ENCODE results near the gene STRN. TPM values are rescaled to one million over a fixed set of nuclear protein-coding genes. Genes with fewer than 3 reads are reported as not detected.
"Not testable (repeated sequence)": the region's sequence is repeated elsewhere in the genome, so short reads cannot be mapped to it uniquely, and the experiment has no call there.

Gene STRN
- total RNA-seq (34.8 TPM), polyA plus RNA-seq (10 to 100 TPM; 12.3 to 16.4 (median 12.3) TPM)

- H3K9me3 Mint-ChIP-seq: peaks cover 0 to 2% (median 0%) of the 10 kb centered on the region in 7 donors
- peak within 1 kb of the TSS; percentile 99 for H3K4me3 Mint-ChIP-seq
- H3K36me3 Mint-ChIP-seq: peaks cover 19% of the 10 kb centered on the region
- peaks cover 31 to 60% (median 42%) of the 10 kb centered on the region in 4 donors for H3K4me1 Mint-ChIP-seq
- H3K27me3 ChIP-seq (ENCODE audit: control insufficient read depth, insufficient read depth, low read length): no peaks in the 10 kb centered on the region
- ATAC-seq (ENCODE audit: low read depth in 2 of 2): peak; percentile 91 to 94
- peak within 1 kb of the TSS; percentile 97 to 99 (median 98) for H3K27ac Mint-ChIP-seq
- H3K4me1 ChIP-seq (ENCODE audit: control insufficient read depth, insufficient read depth, low read length, poor library complexity, severe bottlenecking): peaks cover 30% of the 10 kb centered on the region
- H3K27me3 Mint-ChIP-seq: peaks cover 11% of the 10 kb centered on the region
- H3K36me3 ChIP-seq (ENCODE audit: control insufficient read depth, insufficient read depth, low read length): peaks cover 2% of the 10 kb centered on the region
- H3K9me3 ChIP-seq (ENCODE audit: control insufficient read depth in 2 of 2, low read length in 2 of 2): no peaks in the 10 kb centered on the region
- peak within 1 kb of the TSS; percentile 94 for H3K27ac ChIP-seq (ENCODE audit: insufficient read depth, low read length, poor library complexity, severe bottlenecking)
- DNase-seq: peak; percentile 96 to 99 (median 99)
- peak within 1 kb of the TSS; percentile 85 for H3K4me3 ChIP-seq (ENCODE audit: low read depth, low read length)
Measured at GRCh38 chr2:36966370-36967235, at the start of gene STRN. TSS of gene STRN (minus strand) at chr2:36966536. CDS start at chr2:36966463, 73 bp downstream.

GRCh38 chr2:37013315-37013641, 46.9 kb upstream of the STRN start:
- H3K27ac ChIP-seq (ENCODE audit: insufficient read depth, low read length, poor library complexity, severe bottlenecking): no peak overlapping the region
- Mint-ChIP-seq H3K27me3 (peaks cover 4% of the 10 kb centered on the region), H3K4me3 (no peak overlapping the region), H3K27ac (peak overlapping the region in 1 of 3 donors; percentile 77), H3K9me3 (no peaks in the 10 kb centered on the region), H3K36me3 (peaks cover 36% of the 10 kb centered on the region), H3K4me1 (peaks cover 10 to 30% (median 18%) of the 10 kb centered on the region in 4 donors)
- no peaks in the 10 kb centered on the region for H3K9me3 ChIP-seq (ENCODE audit: control insufficient read depth in 2 of 2, low read length in 2 of 2)
- H3K27me3 ChIP-seq (ENCODE audit: control insufficient read depth, insufficient read depth, low read length): no peaks in the 10 kb centered on the region
- H3K36me3 ChIP-seq (ENCODE audit: control insufficient read depth, insufficient read depth, low read length): peaks cover 57% of the 10 kb centered on the region
- no peak for ATAC-seq (ENCODE audit: low read depth in 2 of 2)
- no peak for DNase-seq
- H3K4me3 ChIP-seq (ENCODE audit: low read depth, low read length): peak overlapping the region; percentile 61
- peaks cover 21% of the 10 kb centered on the region for H3K4me1 ChIP-seq (ENCODE audit: control insufficient read depth, insufficient read depth, low read length, poor library complexity, severe bottlenecking)

- peak overlapping the region in 2 of 4 donors; percentile 30 to 51 for H3K4me3 Mint-ChIP-seq
- H3K27me3 Mint-ChIP-seq: peaks cover 4% of the 10 kb centered on the region
- peaks cover 21% of the 10 kb centered on the region for H3K4me1 ChIP-seq (ENCODE audit: control insufficient read depth, insufficient read depth, low read length, poor library complexity, severe bottlenecking)
- no peak overlapping the region for H3K27ac ChIP-seq (ENCODE audit: insufficient read depth, low read length, poor library complexity, severe bottlenecking)
- H3K4me1 Mint-ChIP-seq: peaks cover 10 to 30% (median 18%) of the 10 kb centered on the region in 4 donors
- no peaks in the 10 kb centered on the region for H3K9me3 ChIP-seq (ENCODE audit: control insufficient read depth in 2 of 2, low read length in 2 of 2)
- no peaks in the 10 kb centered on the region for H3K9me3 Mint-ChIP-seq
- peak overlapping the region; percentile 64 to 99 (median 86) for H3K27ac Mint-ChIP-seq
- ATAC-seq (ENCODE audit: low read depth in 2 of 2) (peak; percentile 66 to 76), DNase-seq (peak in 1 of 3 donors; percentile 48)
- peak overlapping the region; percentile 45 for H3K4me3 ChIP-seq (ENCODE audit: low read depth, low read length)
- H3K27me3 ChIP-seq (ENCODE audit: control insufficient read depth, insufficient read depth, low read length): no peaks in the 10 kb centered on the region
- peaks cover 35% of the 10 kb centered on the region for H3K36me3 Mint-ChIP-seq
- peaks cover 61% of the 10 kb centered on the region for H3K36me3 ChIP-seq (ENCODE audit: control insufficient read depth, insufficient read depth, low read length)
Measured at GRCh38 chr2:37011130-37011529, 44.8 kb upstream of the STRN start.

- H3K4me1 Mint-ChIP-seq: peaks cover 0 to 14% (median 8%) of the 10 kb centered on the region in 4 donors
- peak overlapping the region in 2 of 4 donors; percentile 7 to 26 for H3K4me3 Mint-ChIP-seq
- no peaks in the 10 kb centered on the region for H3K9me3 Mint-ChIP-seq
- H3K27ac Mint-ChIP-seq: peak overlapping the region; percentile 52 to 72 (median 71)
- H3K9me3 ChIP-seq (ENCODE audit: control insufficient read depth in 2 of 2, low read length in 2 of 2): no peaks in the 10 kb centered on the region
- peak overlapping the region; percentile 43 for H3K27ac ChIP-seq (ENCODE audit: insufficient read depth, low read length, poor library complexity, severe bottlenecking)
- H3K27me3 Mint-ChIP-seq: no peaks in the 10 kb centered on the region
- H3K4me1 ChIP-seq (ENCODE audit: control insufficient read depth, insufficient read depth, low read length, poor library complexity, severe bottlenecking): peaks cover under 1% of the 10 kb centered on the region
- no peaks in the 10 kb centered on the region for H3K27me3 ChIP-seq (ENCODE audit: control insufficient read depth, insufficient read depth, low read length)
- H3K36me3 Mint-ChIP-seq: peaks cover 39% of the 10 kb centered on the region
- peaks cover 82% of the 10 kb centered on the region for H3K36me3 ChIP-seq (ENCODE audit: control insufficient read depth, insufficient read depth, low read length)
- ATAC-seq (ENCODE audit: low read depth in 2 of 2) (peak; percentile 47 to 67), DNase-seq (peak in 2 of 3 donors; percentile 29 to 54)
- H3K4me3 ChIP-seq (ENCODE audit: low read depth, low read length): no peak overlapping the region
Measured at GRCh38 chr2:37005118-37005868, 39.0 kb upstream of the STRN start.

GRCh38 chr2:37000988-37001556, 34.7 kb upstream of the STRN start:
- H3K4me1 ChIP-seq (ENCODE audit: control insufficient read depth, insufficient read depth, low read length, poor library complexity, severe bottlenecking): no peaks in the 10 kb centered on the region
- peaks cover 73% of the 10 kb centered on the region for H3K36me3 ChIP-seq (ENCODE audit: control insufficient read depth, insufficient read depth, low read length)
- DNase-seq: no peak
- Mint-ChIP-seq H3K27me3 (no peaks in the 10 kb centered on the region), H3K27ac (no peak overlapping the region), H3K4me3 (no peak overlapping the region), H3K36me3 (peaks cover 40% of the 10 kb centered on the region), H3K9me3 (no peaks in the 10 kb centered on the region), H3K4me1 (peaks cover 0 to 7% (median 4%) of the 10 kb centered on the region in 4 donors)
- no peak overlapping the region for H3K27ac ChIP-seq (ENCODE audit: insufficient read depth, low read length, poor library complexity, severe bottlenecking)
- no peaks in the 10 kb centered on the region for H3K9me3 ChIP-seq (ENCODE audit: control insufficient read depth in 2 of 2, low read length in 2 of 2)
- H3K4me3 ChIP-seq (ENCODE audit: low read depth, low read length): no peak overlapping the region
- no peaks in the 10 kb centered on the region for H3K27me3 ChIP-seq (ENCODE audit: control insufficient read depth, insufficient read depth, low read length)
- ATAC-seq (ENCODE audit: low read depth in 2 of 2): no peak

- peaks cover 0 to 5% (median 4%) of the 10 kb centered on the region in 4 donors for H3K4me1 Mint-ChIP-seq
- peaks cover 44% of the 10 kb centered on the region for H3K36me3 Mint-ChIP-seq
- no peaks in the 10 kb centered on the region for H3K9me3 Mint-ChIP-seq
- Histone ChIP-seq H3K4me1 (ENCODE audit: control insufficient read depth, insufficient read depth, low read length, poor library complexity, severe bottlenecking) (no peaks in the 10 kb centered on the region), H3K4me3 (ENCODE audit: low read depth, low read length) (no peak overlapping the region), H3K27me3 (ENCODE audit: control insufficient read depth, insufficient read depth, low read length) (no peaks in the 10 kb centered on the region), H3K9me3 (ENCODE audit: control insufficient read depth in 2 of 2, low read length in 2 of 2) (no peaks in the 10 kb centered on the region), H3K36me3 (ENCODE audit: control insufficient read depth, insufficient read depth, low read length) (peaks cover 66% of the 10 kb centered on the region), H3K27ac (ENCODE audit: insufficient read depth, low read length, poor library complexity, severe bottlenecking) (no peak overlapping the region)
- DNase-seq (no peak), ATAC-seq (ENCODE audit: low read depth in 2 of 2) (no peak)
- no peak overlapping the region for H3K27ac Mint-ChIP-seq
- H3K27me3 Mint-ChIP-seq: no peaks in the 10 kb centered on the region
- no peak overlapping the region for H3K4me3 Mint-ChIP-seq
Measured at GRCh38 chr2:37000318-37000717, 34.0 kb upstream of the STRN start.

GRCh38 chr2:36999416-36999815, 33.1 kb upstream of the STRN start:
- H3K4me3 Mint-ChIP-seq; H3K27me3 ChIP-seq (ENCODE audit: control insufficient read depth, insufficient read depth, low read length); H3K27me3 Mint-ChIP-seq; H3K9me3 Mint-ChIP-seq; ATAC-seq (ENCODE audit: low read depth in 2 of 2); H3K27ac Mint-ChIP-seq; DNase-seq; H3K4me1 ChIP-seq (ENCODE audit: control insufficient read depth, insufficient read depth, low read length, poor library complexity, severe bottlenecking); H3K9me3 ChIP-seq (ENCODE audit: control insufficient read depth in 2 of 2, low read length in 2 of 2); H3K4me1 Mint-ChIP-seq; H3K4me3 ChIP-seq (ENCODE audit: low read depth, low read length); H3K27ac ChIP-seq (ENCODE audit: insufficient read depth, low read length, poor library complexity, severe bottlenecking): not testable (repeated sequence)
- peaks cover 63% of the 10 kb centered on the region for H3K36me3 ChIP-seq (ENCODE audit: control insufficient read depth, insufficient read depth, low read length)
- peaks cover 35% of the 10 kb centered on the region for H3K36me3 Mint-ChIP-seq
